PFSK-1 (cell line): Measurements from ENCODE around the gene PPP1R1A.

Experiments
- FOXP2 ChIP-seq: optimal IDR thresholded peaks from 2 replicates; pipeline ENCODE3; 2011; ENCODE audit warnings: borderline replicate concordance, control low read depth, inconsistent platforms; ENCODE audit not compliant: insufficient read depth; ENCODE audit errors: extremely low read length, extremely low read depth
- POLR2AphosphoS5 ChIP-seq: IDR thresholded peaks from 2 replicates; pipeline ENCODE4 v1.6.1; 2012; ENCODE audit warnings: low read depth, mild to moderate bottlenecking, control low read depth, low read length, moderate library complexity
- SIN3A ChIP-seq: IDR thresholded peaks from 2 replicates; pipeline ENCODE4 v1.6.1; 2012; ENCODE audit warnings: mild to moderate bottlenecking, low read length, moderate library complexity, borderline replicate concordance; ENCODE audit not compliant: insufficient read depth
- TAF1 ChIP-seq: IDR thresholded peaks from 2 replicates; pipeline ENCODE4 v1.6.1; 2012; ENCODE audit warnings: low read length, control low read depth, borderline replicate concordance; ENCODE audit not compliant: insufficient read depth
- TF ChIP-seq, protein P1 (sequence below), 2 experiments: IDR thresholded peaks; 2 replicates each; pipeline versions ENCODE4 v1.6.1 to v1.8.0; 2011 to 2012; ENCODE audit warnings: low read depth in 2 of 2, low read length in 2 of 2, control low read depth in 1 of 2, inconsistent platforms in 1 of 2, mild to moderate bottlenecking in 1 of 2, moderate library complexity in 1 of 2; ENCODE audit not compliant: insufficient read depth in 1 of 2

The PPP1R1A gene

DNA sequence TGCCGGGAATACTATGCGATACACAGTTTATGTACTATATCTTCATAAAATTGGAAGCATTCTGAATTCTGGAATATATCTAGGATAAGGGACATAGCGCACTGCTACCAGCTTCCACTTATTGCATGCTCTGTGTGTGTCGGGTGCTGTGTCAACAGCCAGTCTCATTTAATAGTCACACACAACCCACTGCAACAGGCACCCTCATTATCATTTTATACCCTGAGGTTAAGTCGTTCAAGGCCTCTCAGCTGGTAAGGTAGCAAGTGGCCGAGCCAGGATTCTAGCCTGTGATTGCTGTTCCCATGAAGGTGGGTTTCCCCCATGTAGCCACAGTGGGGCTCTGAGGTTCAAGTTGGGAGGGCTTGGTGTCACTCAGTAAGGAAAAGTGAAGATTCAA lies 7.0 kb downstream of the PPP1R1A start:
- no peak for TF ChIP-seq POLR2AphosphoS5
- no peak for TF ChIP-seq TAF1
- TF ChIP-seq SIN3A = no peak
- TF ChIP-seq, protein P1, sequence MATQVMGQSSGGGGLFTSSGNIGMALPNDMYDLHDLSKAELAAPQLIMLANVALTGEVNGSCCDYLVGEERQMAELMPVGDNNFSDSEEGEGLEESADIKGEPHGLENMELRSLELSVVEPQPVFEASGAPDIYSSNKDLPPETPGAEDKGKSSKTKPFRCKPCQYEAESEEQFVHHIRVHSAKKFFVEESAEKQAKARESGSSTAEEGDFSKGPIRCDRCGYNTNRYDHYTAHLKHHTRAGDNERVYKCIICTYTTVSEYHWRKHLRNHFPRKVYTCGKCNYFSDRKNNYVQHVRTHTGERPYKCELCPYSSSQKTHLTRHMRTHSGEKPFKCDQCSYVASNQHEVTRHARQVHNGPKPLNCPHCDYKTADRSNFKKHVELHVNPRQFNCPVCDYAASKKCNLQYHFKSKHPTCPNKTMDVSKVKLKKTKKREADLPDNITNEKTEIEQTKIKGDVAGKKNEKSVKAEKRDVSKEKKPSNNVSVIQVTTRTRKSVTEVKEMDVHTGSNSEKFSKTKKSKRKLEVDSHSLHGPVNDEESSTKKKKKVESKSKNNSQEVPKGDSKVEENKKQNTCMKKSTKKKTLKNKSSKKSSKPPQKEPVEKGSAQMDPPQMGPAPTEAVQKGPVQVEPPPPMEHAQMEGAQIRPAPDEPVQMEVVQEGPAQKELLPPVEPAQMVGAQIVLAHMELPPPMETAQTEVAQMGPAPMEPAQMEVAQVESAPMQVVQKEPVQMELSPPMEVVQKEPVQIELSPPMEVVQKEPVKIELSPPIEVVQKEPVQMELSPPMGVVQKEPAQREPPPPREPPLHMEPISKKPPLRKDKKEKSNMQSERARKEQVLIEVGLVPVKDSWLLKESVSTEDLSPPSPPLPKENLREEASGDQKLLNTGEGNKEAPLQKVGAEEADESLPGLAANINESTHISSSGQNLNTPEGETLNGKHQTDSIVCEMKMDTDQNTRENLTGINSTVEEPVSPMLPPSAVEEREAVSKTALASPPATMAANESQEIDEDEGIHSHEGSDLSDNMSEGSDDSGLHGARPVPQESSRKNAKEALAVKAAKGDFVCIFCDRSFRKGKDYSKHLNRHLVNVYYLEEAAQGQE (IDR thresholded peaks at IDR 0.05; ENCODE audit: insufficient read depth in 1 of 2, low read depth in 2 of 2, low read length in 2 of 2) = no peak
- TF ChIP-seq FOXP2 = no peak

DNA sequence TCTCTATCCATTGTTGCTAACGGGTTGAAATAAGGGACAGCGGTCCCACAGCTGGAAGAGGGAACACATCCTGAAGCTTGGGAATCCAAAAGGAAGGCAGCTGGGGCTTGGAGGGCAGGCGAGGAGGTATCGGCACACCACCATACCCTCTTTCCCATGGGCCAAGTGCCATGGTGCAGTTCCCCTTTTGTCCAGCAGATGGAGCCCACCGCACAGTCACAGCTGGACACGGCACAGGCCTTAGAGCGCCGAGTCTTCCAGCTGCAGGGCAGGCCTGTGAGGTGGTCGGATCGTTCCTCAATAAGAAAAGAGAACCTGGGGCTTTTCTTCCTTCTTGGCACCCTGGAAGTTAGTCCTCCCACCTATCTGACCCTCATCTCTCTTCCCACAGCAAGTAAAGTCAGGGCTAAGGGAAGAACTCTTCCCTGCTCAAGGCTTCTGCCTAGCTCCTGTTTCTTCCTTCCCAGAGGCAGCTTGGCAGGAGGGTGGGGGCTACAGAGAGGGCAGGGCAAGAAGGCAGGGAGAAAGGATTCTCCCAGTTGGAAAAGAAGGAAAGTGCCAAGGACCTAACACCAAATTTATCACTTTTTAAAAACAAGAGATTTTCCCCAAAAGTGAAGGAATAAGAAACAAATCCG lies 8.6 kb downstream of the PPP1R1A start:
- TF ChIP-seq SIN3A = no peak
- TF ChIP-seq POLR2AphosphoS5 = no peak
- TF ChIP-seq FOXP2 = peak; percentile 45

DNA sequence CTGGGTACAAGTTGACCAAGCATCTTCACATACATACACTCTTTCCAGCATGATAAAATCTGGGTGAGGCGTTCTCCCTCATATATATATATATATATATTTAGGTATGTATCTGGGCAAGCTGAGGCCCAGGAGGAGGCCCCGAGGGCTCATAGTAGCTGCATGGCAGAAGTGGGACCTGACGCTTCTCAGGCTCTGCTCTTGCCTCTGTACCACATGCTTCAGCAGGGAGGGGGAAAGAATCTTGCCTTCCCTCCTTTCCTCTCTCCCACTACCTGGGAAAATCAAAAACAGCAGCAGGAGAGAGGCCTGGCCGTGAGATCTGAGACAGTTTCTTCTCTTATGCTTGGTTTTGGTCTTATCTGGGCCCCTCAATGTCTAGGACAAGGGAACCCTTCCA lies 9.2 kb downstream of the PPP1R1A start:
- TF ChIP-seq, protein P1 (IDR thresholded peaks at IDR 0.05; ENCODE audit: insufficient read depth in 1 of 2, low read depth in 2 of 2, low read length in 2 of 2) = no peak
- no peak for TF ChIP-seq FOXP2
- TF ChIP-seq TAF1 = no peak
- TF ChIP-seq SIN3A = no peak
- TF ChIP-seq POLR2AphosphoS5 = no peak

DNA sequence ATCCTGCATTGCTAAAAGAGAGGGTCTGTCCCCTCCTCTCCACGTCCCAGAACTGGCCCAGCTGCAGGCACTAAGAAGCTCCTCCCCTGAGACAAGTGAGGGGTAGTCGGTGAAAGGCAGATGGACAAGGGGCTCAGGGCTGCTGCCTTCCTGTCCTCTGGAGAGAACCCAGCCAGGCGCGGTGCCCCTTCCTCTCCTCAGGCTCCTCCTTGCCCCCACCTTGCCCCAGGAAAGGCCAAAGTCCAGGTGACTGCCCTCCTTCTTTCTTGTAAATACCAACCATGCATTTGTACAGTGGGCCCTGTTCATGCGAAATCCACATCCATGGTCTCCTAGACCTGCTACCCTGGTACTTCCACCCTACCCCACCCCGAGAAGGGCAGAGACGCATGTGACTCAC lies 9.7 kb downstream of the PPP1R1A start:
- TF ChIP-seq, protein P1 (IDR thresholded peaks at IDR 0.05; ENCODE audit: insufficient read depth in 1 of 2, low read depth in 2 of 2, low read length in 2 of 2) = no peak
- TF ChIP-seq POLR2AphosphoS5 (no peak), FOXP2 (no peak), TAF1 (no peak), SIN3A (no peak)

- TF ChIP-seq, protein P1 (IDR thresholded peaks at IDR 0.05; ENCODE audit: insufficient read depth in 1 of 2, low read depth in 2 of 2, low read length in 2 of 2) = no peak
- no peak for TF ChIP-seq POLR2AphosphoS5
- TF ChIP-seq TAF1 = no peak
- no peak for TF ChIP-seq FOXP2
- no peak for TF ChIP-seq SIN3A
These were observed 15.6 kb downstream of the PPP1R1A start for GRCh38 chr12:54572881-54573280.
